ENCODE measurements around the gene PPP1R12A.
"Not testable (repeated sequence)": the region's sequence is repeated elsewhere in the genome, so short reads cannot be mapped to it uniquely, and the experiment has no call there.

PPP1R12A gene

GRCh38 chr12:79895071-79895470, 39.8 kb downstream of the PPP1R12A start:
- DNase-seq: no peak

GRCh38 chr12:79891506-79892162, 43.3 kb downstream of the PPP1R12A start:
- DNase-seq: no peak

- no peak for DNase-seq
Observed at GRCh38 chr12:79887890-79888289, 47.0 kb downstream of the PPP1R12A start.

GRCh38 chr12:79886917-79887519, 47.9 kb downstream of the PPP1R12A start:
- DNase-seq: no peak

GRCh38 chr12:79885911-79886490, 48.9 kb downstream of the PPP1R12A start:
- no peak for DNase-seq

- DNase-seq: no peak
Observed at GRCh38 chr12:79884401-79885006, 50.4 kb downstream of the PPP1R12A start.

- no peak for DNase-seq
Observed at GRCh38 chr12:79883216-79883615, 51.7 kb downstream of the PPP1R12A start.

GRCh38 chr12:79881351-79881750, 53.5 kb downstream of the PPP1R12A start:
- no peak for DNase-seq

- DNase-seq: not testable (repeated sequence)
Observed at GRCh38 chr12:79878506-79878905, 56.4 kb downstream of the PPP1R12A start.

GRCh38 chr12:79877246-79877645, 57.7 kb downstream of the PPP1R12A start:
- DNase-seq: no peak

- DNase-seq: no peak
Observed at GRCh38 chr12:79874665-79875064, 60.2 kb downstream of the PPP1R12A start.

- DNase-seq: no peak
Observed at GRCh38 chr12:79873201-79873600, 61.7 kb downstream of the PPP1R12A start.

GRCh38 chr12:79871621-79872020, 63.3 kb downstream of the PPP1R12A start:
- DNase-seq: no peak

GRCh38 chr12:79870916-79871315, 64.0 kb downstream of the PPP1R12A start:
- no peak for DNase-seq

GRCh38 chr12:79859646-79860045, 75.3 kb downstream of the PPP1R12A start:
- DNase-seq: no peak

- DNase-seq: no peak
Observed at GRCh38 chr12:79858518-79858917, 76.4 kb downstream of the PPP1R12A start.

- no peak for DNase-seq
Observed at GRCh38 chr12:79857675-79858074, 77.2 kb downstream of the PPP1R12A start.

GRCh38 chr12:79850610-79851299, 84.1 kb downstream of the PPP1R12A start:
- no peak for DNase-seq

- DNase-seq: no peak
Observed at GRCh38 chr12:79848339-79848738, 86.6 kb downstream of the PPP1R12A start.

GRCh38 chr12:79847417-79847816, 87.5 kb downstream of the PPP1R12A start:
- DNase-seq: no peak

GRCh38 chr12:79844693-79845092, 90.2 kb downstream of the PPP1R12A start:
- no peak for DNase-seq

GRCh38 chr12:79843978-79844377, 90.9 kb downstream of the PPP1R12A start:
- no peak for DNase-seq

GRCh38 chr12:79842630-79843029, 92.3 kb downstream of the PPP1R12A start:
- DNase-seq: no peak

Measured in right kidney (tissue), 1 donor.